H1 (cell line): Measurements from ENCODE around the gene CHCHD1. TPM values are rescaled to one million over a fixed set of nuclear protein-coding genes. Genes with fewer than 3 reads are reported as not detected.
A peak's percentile ranks its signal among the peaks of the same experiment; 100 is the strongest.

Source experiments
- CTCF ChIA-PET: fragments of 300-600 bp; sonication (Branson Sonifier 250); formaldehyde crosslinking; loops from one replicate; lab custom pipeline; 2021; ENCODE audit not compliant: partially characterized antibody; lab: Charles Lee
- POLR2A ChIA-PET: fragments of 300-600 bp; sonication (Branson Sonifier 250); formaldehyde crosslinking; loops from one replicate; lab custom pipeline; 2021; ENCODE audit warnings: inconsistent platforms; ENCODE audit not compliant: partially characterized antibody; lab: Charles Lee
- DNase-seq, 2 experiments: peaks; one replicate each; pipeline versions ENCODE4 v3.0.0 to v3.0.0-alpha.2; 2010 to 2022; ENCODE audit warnings: low spot score in 2 of 2, low read depth in 1 of 2, mixed read lengths in 1 of 2
- FAIRE-seq: peaks from 2 replicates; lab custom pipeline; 2011; peaks lifted over from hg19 to GRCh38; lab: Jason Lieb, UNC
- H2AFZ ChIP-seq: 2 replicates; pipeline ENCODE4 v1.8.1; 2012; ENCODE audit warnings: low read length, inconsistent platforms
- H2AK5ac ChIP-seq: 2 replicates; pipeline ENCODE4 v1.6.1; 2013; ENCODE audit warnings: low read depth, low read length
- H2BK120ac ChIP-seq: replicated peaks from 2 replicates; pipeline ENCODE3; 2013; ENCODE audit warnings: low read depth, low read length, inconsistent platforms
- H2BK12ac ChIP-seq: 2 replicates; pipeline ENCODE4 v1.6.1; 2013; ENCODE audit warnings: low read depth, low read length
- H2BK15ac ChIP-seq: 2 replicates; pipeline ENCODE4 v1.6.1; 2013; ENCODE audit warnings: low read length
- H2BK20ac ChIP-seq: 2 replicates; pipeline ENCODE4 v1.6.1; 2013; ENCODE audit warnings: low read length
- H2BK5ac ChIP-seq: 2 replicates; pipeline ENCODE4 v1.6.1; 2013; ENCODE audit warnings: low read depth, low read length
- H3K14ac ChIP-seq: 2 replicates; pipeline ENCODE4 v1.6.1; 2013; ENCODE audit warnings: inconsistent platforms; ENCODE audit not compliant: insufficient read length
- H3K18ac ChIP-seq: 2 replicates; pipeline ENCODE4 v1.6.1; 2013; ENCODE audit warnings: low read length; ENCODE audit errors: extremely low read depth
- H3K23ac ChIP-seq: 2 replicates; pipeline ENCODE4 v1.6.1; 2013; ENCODE audit warnings: inconsistent platforms; ENCODE audit not compliant: insufficient read length
- H3K23me2 ChIP-seq: 2 replicates; pipeline ENCODE4 v1.6.1; 2013; ENCODE audit warnings: low read depth, low read length
- H3K27ac ChIP-seq: 2 replicates; pipeline ENCODE4 v1.6.1; 2011; ENCODE audit warnings: low read depth, low read length, inconsistent platforms
- H3K27me3 ChIP-seq, 4 experiments: replicated peaks in 1 of 4; 1 replicate in 1 of 4; 2 replicates in 3 of 4; pipeline versions ENCODE4 v1.6.1 to v1.8.1; 2011 to 2013; ENCODE audit warnings: low read length in 3 of 4, mild to moderate bottlenecking in 3 of 4, inconsistent platforms in 2 of 4, mixed read lengths in 2 of 4, moderate library complexity in 1 of 4; ENCODE audit not compliant: control insufficient read depth in 3 of 4, insufficient read depth in 3 of 4; ENCODE audit errors: extremely low read depth in 1 of 4
- H3K36me3 ChIP-seq, 4 experiments: 2 replicates each; pipeline versions ENCODE4 v1.6.1 to v1.8.1; 2011 to 2013; ENCODE audit warnings: mild to moderate bottlenecking in 4 of 4, low read length in 3 of 4, moderate library complexity in 2 of 4, control low read depth in 1 of 4, inconsistent platforms in 1 of 4; ENCODE audit not compliant: insufficient read depth in 4 of 4, control insufficient read depth in 2 of 4
- H3K4ac ChIP-seq: replicated peaks from 2 replicates; pipeline ENCODE3; 2013; ENCODE audit warnings: low read length, low read depth, mixed read lengths, inconsistent platforms; ENCODE audit not compliant: insufficient read length
- H3K4me1 ChIP-seq, 4 experiments: replicated peaks in 1 of 4; 1 replicate in 1 of 4; 2 replicates in 3 of 4; pipeline versions ENCODE4 v1.6.1 to v1.8.1; 2011 to 2013; ENCODE audit warnings: low read length in 3 of 4, inconsistent platforms in 2 of 4, mixed read lengths in 1 of 4; ENCODE audit not compliant: insufficient read depth in 4 of 4, control insufficient read depth in 3 of 4
- H3K4me2 ChIP-seq, 2 experiments: 2 replicates each; pipeline versions ENCODE4 v1.6.1 to v1.8.1; 2011 to 2013; ENCODE audit warnings: low read depth in 2 of 2, low read length in 2 of 2, control low read depth in 1 of 2, inconsistent platforms in 1 of 2, mild to moderate bottlenecking in 1 of 2; ENCODE audit not compliant: insufficient read depth in 1 of 2
- H3K4me3 ChIP-seq, 4 experiments: fragments of 200-600, 300-600 bp in 1 of 4; sonication (generic), shearing (Covaris generic), sonication (Bioruptor Twin) in 1 of 4; 2 replicates each; pipeline versions ENCODE4 v1.5.1 to v1.8.1; 2011 to 2016; ENCODE audit warnings: low read length in 4 of 4, low read depth in 3 of 4, control low read depth in 2 of 4, inconsistent platforms in 2 of 4, mild to moderate bottlenecking in 2 of 4, mixed read lengths in 1 of 4, moderate library complexity in 1 of 4; ENCODE audit not compliant: insufficient read depth in 2 of 4; ENCODE audit errors: extremely low read depth in 1 of 4
- H3K56ac ChIP-seq: replicated peaks from 2 replicates; pipeline ENCODE3; 2013; ENCODE audit warnings: low read depth, mild to moderate bottlenecking, mixed read lengths, low read length, inconsistent platforms; ENCODE audit not compliant: insufficient read length
- H3K79me1 ChIP-seq: 2 replicates; pipeline ENCODE4 v1.6.1; 2013; ENCODE audit warnings: low read depth, low read length, control low read depth
- H3K79me2 ChIP-seq, 2 experiments: 2 replicates each; pipeline versions ENCODE4 v1.6.1 to v1.8.1; 2012 to 2013; ENCODE audit warnings: low read length in 2 of 2, mild to moderate bottlenecking in 2 of 2, inconsistent platforms in 1 of 2; ENCODE audit not compliant: insufficient read depth in 2 of 2, control insufficient read depth in 1 of 2
- H3K9ac ChIP-seq, 4 experiments: replicated peaks in 1 of 4; 1 replicate in 1 of 4; 2 replicates in 3 of 4; pipeline versions ENCODE4 v1.6.1 to v1.8.1; 2011 to 2013; ENCODE audit warnings: low read depth in 3 of 4, low read length in 3 of 4, control low read depth in 2 of 4, mild to moderate bottlenecking in 2 of 4, moderate library complexity in 2 of 4, inconsistent platforms in 1 of 4; ENCODE audit errors: extremely low read depth in 1 of 4
- H3K9me3 ChIP-seq, 2 experiments: 2 replicates each; pipeline versions ENCODE4 v1.6.1 to v1.8.1; 2012 to 2013; ENCODE audit warnings: mild to moderate bottlenecking in 2 of 2, moderate library complexity in 2 of 2, control low read depth in 1 of 2, inconsistent platforms in 1 of 2, low read depth in 1 of 2, low read length in 1 of 2, mixed read lengths in 1 of 2; ENCODE audit not compliant: insufficient read depth in 2 of 2
- H4K20me1 ChIP-seq, 2 experiments: replicated peaks in 1 of 2; 2 replicates each; pipeline versions ENCODE3 to v1.8.1; 2011 to 2013; ENCODE audit warnings: inconsistent platforms in 2 of 2, low read length in 2 of 2, mild to moderate bottlenecking in 1 of 2; ENCODE audit not compliant: insufficient read depth in 2 of 2, control insufficient read depth in 1 of 2
- H4K5ac ChIP-seq: 2 replicates; pipeline ENCODE4 v1.6.1; 2013; ENCODE audit warnings: low read length, low read depth, mixed read lengths, inconsistent platforms; ENCODE audit not compliant: insufficient read length
- H4K8ac ChIP-seq: 2 replicates; pipeline ENCODE4 v1.8.0; 2013; ENCODE audit warnings: mild to moderate bottlenecking, moderate library complexity, low read length, inconsistent platforms; ENCODE audit not compliant: insufficient read depth; ENCODE audit errors: extremely low read depth
- H4K91ac ChIP-seq: replicated peaks from 2 replicates; pipeline ENCODE3; 2013; ENCODE audit warnings: low read length, mixed read lengths, inconsistent platforms; ENCODE audit not compliant: insufficient read length
- ASH2L ChIP-seq: fragments of 200-600, 300-600 bp; sonication (generic); IDR thresholded peaks from one replicate; pipeline ENCODE4 v1.7.1; 2017; ENCODE audit warnings: low read length
- BCL11A ChIP-seq, 2 experiments: IDR thresholded peaks; one replicate each; pipeline ENCODE4 v1.6.1; 2011; ENCODE audit warnings: low read depth in 2 of 2, low read length in 2 of 2, mild to moderate bottlenecking in 2 of 2
- BRCA1 ChIP-seq: IDR thresholded peaks from 2 replicates; pipeline ENCODE4 v1.6.1; 2012; ENCODE audit warnings: low read depth, low read length, improper control_type of control experiment
- CREB1 ChIP-seq: IDR thresholded peaks from 2 replicates; pipeline ENCODE4 v1.6.1; 2012; ENCODE audit warnings: inconsistent platforms
- HDAC2 ChIP-seq, 2 experiments: fragments of 300-600 bp in 1 of 2; sonication (generic) in 1 of 2; IDR thresholded peaks; 2 replicates each; pipeline ENCODE4 v1.6.1; 2011 to 2012; ENCODE audit warnings: low read depth in 2 of 2, low read length in 2 of 2, mild to moderate bottlenecking in 2 of 2, moderate library complexity in 2 of 2, borderline replicate concordance in 1 of 2, inconsistent platforms in 1 of 2
- HDAC6 ChIP-seq: IDR thresholded peaks from one replicate; pipeline ENCODE4 v1.7.1; 2012; ENCODE audit warnings: low read depth, mild to moderate bottlenecking, inconsistent platforms, low read length, moderate library complexity
- KDM5A ChIP-seq: fragments of 200-600 bp; IDR thresholded peaks from 2 replicates; pipeline ENCODE4 v1.7.1; 2012; ENCODE audit warnings: mild to moderate bottlenecking, low read length, inconsistent platforms, mixed read lengths
- NANOG ChIP-seq: IDR thresholded peaks from 2 replicates; pipeline ENCODE4 v1.6.1; 2011; ENCODE audit warnings: low read length, low read depth, mild to moderate bottlenecking, inconsistent platforms; ENCODE audit not compliant: insufficient read depth, poor library complexity, severe bottlenecking
- SIX5 ChIP-seq: IDR thresholded peaks from 2 replicates; pipeline ENCODE4 v1.6.1; 2011; ENCODE audit warnings: mild to moderate bottlenecking, low read depth, low read length
- WGBS, 2 experiments: shearing (Covaris generic) in 1 of 2; methylation state at CpG; one replicate each; pipeline versions ENCODE4 v1.1.6 to v1.1.7; 2013 to 2015; ENCODE audit warnings: low lambda C conversion rate in 2 of 2, mixed read lengths in 2 of 2, inconsistent platforms in 1 of 2, low coverage in 1 of 2, missing lambda C conversion rate in 1 of 2; ENCODE audit not compliant: insufficient replicate concordance in 2 of 2, insufficient coverage in 1 of 2, insufficient read length in 1 of 2; ENCODE audit errors: extremely low coverage in 1 of 2, missing lambda C conversion rate in 1 of 2; 5-methylcytosine and 5-hydroxymethylcytosine counted together
- polyA plus RNA-seq, 7 experiments: library from polyadenylated mRNA; depleted of rRNA in 3 of 7; stranded (reverse) in 5 of 7; unstranded in 2 of 7; fragments of >200 nt in 5 of 7; fragments of 200-250 nt in 2 of 7; gene quantifications; 1 replicate in 5 of 7; 2 replicates in 1 of 7; 4 replicates in 1 of 7; pipeline versions ENCODE4 v1.2.1 to v1.2.3, GENCODE V29; 2011 to 2013; ENCODE audit warnings: missing spikeins in 2 of 7, mixed read lengths in 2 of 7
- total RNA-seq: library from RNA; stranded (reverse); fragmentation: NEBNext Ultra II Directional; extraction: Animal tissue kit (Norgen Biotek cat#: 25700); gene quantifications from 2 replicates; pipeline ENCODE4 v1.2.1, GENCODE V29; 2021
- TF ChIP-seq, protein P1 (sequence below): IDR thresholded peaks from 2 replicates; pipeline ENCODE4 v1.6.1; 2011; ENCODE audit warnings: low read depth, mild to moderate bottlenecking, low read length; ENCODE audit not compliant: insufficient read depth
- TF ChIP-seq, protein P2 (sequence below): IDR thresholded peaks from 2 replicates; pipeline ENCODE4 v1.6.1; 2012; ENCODE audit warnings: inconsistent platforms

Gene CHCHD1
- total and polyA plus RNA-seq, 2 of the 8 experiments (the other 6 are each of a cell fraction or from before 2014, with no cell fraction given) = 44.9 to 58.1 TPM

DNA sequence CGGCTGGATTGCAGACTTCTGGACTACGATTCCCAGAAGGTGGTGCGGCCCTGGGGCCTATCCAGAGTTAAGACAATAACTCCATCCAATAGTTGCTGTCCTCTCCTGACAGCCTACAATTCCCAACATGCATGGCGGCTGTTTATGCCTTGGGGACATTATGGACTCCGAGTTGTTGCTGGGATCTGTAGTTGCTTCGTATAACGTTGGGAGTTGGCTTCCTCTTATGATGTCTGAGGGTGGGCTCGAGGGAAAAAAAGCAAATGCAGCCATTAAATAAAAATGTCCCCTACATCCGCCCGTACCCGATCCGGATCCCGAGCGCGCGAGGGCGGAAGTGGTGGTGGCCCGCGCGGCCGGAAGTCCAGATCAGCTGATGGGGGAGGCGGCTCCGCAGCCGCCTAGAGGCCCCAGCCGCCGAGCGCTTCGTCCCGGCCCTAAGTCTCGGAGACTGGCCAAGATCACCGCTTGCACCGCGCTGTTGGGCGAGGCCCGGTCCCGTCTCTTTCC, 3.4 kb downstream of the CHCHD1 start, which contains the start of gene ZSWIM8:
Gene ZSWIM8 (plus strand): TSS at position 396 of the 510 bp plus-strand sequence. CDS start 273 bp downstream, outside the sequence.
- peak within 1 kb of the TSS; percentile 71 to 96 (median 90) for H3K4me3 ChIP-seq
- no peak within 1 kb of the TSS for H3K23ac ChIP-seq
- H4K20me1 ChIP-seq = peaks cover 3 to 14% of the 10 kb centered on the region in 2 experiments
- peak within 1 kb of the TSS; percentile 31; the same call in 1 of the 2 replicates for H4K8ac ChIP-seq
- ChIA-PET POLR2A (interaction anchor here (0.9 to 6.3 kb wide), 6 partner anchors 8 to 42 kb away, joined by 3 to 79 read pairs (median 7); partner anchors contain the start of gene SEC24C), CTCF (interaction anchor here (1.6 to 2.2 kb wide), 4 partner anchors 13 to 24 kb away, joined by 4 to 13 read pairs (median 6); a partner anchor contains a TSS)
- H3K79me2 ChIP-seq = peaks cover 6 to 40% of the 10 kb centered on the region in 2 experiments; a peak in 3 of 4 replicates
- H3K56ac ChIP-seq = no peak within 1 kb of the TSS
- peak within 1 kb of the TSS; percentile 41 for H4K5ac ChIP-seq
- peak within 1 kb of the TSS in 3 of 4 experiments; percentile 22 to 77 (median 29); a peak in 5 of 7 replicates for H3K9ac ChIP-seq
- peak; percentile 51 to 82 for DNase-seq
- no peak within 1 kb of the TSS for H2BK5ac ChIP-seq
- peak within 1 kb of the TSS; percentile 85; the same call in 1 of the 2 replicates for H2AFZ ChIP-seq
- H2BK20ac ChIP-seq = no peak within 1 kb of the TSS
- FAIRE-seq = peak; percentile 100
- peak within 1 kb of the TSS; percentile 84 to 91 for H3K4me2 ChIP-seq
- H3K23me2 ChIP-seq = peaks cover 9% of the 10 kb centered on the region
- H3K36me3 ChIP-seq = peaks cover 0 to 6% (median 4%) of the 10 kb centered on the region in 4 experiments; a peak in 5 of 8 replicates
- no peak within 1 kb of the TSS for H2BK15ac ChIP-seq
- 0 out of 2 replicates have a peak within 1 kb of the TSS, but pooled peaks have one; percentile 26 for H3K18ac ChIP-seq
- no peaks in the 10 kb centered on the region for H3K27me3 ChIP-seq
- H4K91ac ChIP-seq = no peak within 1 kb of the TSS
- WGBS, 2 experiments = 1% methylated on average over 24 of the region's 36 CpGs; no CpG with 5 or more reads in 1 of the 2 experiments
- H3K4me1 ChIP-seq = peaks cover 2 to 4% (median 3%) of the 10 kb centered on the region in 4 experiments; a peak in 5 of 7 replicates
- H2BK12ac ChIP-seq = no peak within 1 kb of the TSS
- no peak within 1 kb of the TSS for H3K4ac ChIP-seq
- no peak within 1 kb of the TSS for H2AK5ac ChIP-seq
- no peak within 1 kb of the TSS for H3K14ac ChIP-seq
- H3K27ac ChIP-seq = no peak within 1 kb of the TSS
- no peaks in the 10 kb centered on the region for H3K9me3 ChIP-seq
- peaks cover 2% of the 10 kb centered on the region; the same call in 1 of the 2 replicates for H3K79me1 ChIP-seq
- H2BK120ac ChIP-seq = no peak within 1 kb of the TSS
- no peak for TF ChIP-seq HDAC6
- TF ChIP-seq BRCA1 = no peak
- TF ChIP-seq BCL11A (IDR thresholded peaks at IDR 0.05; ENCODE audit: low read depth in 2 of 2, low read length in 2 of 2) = no peak
- TF ChIP-seq, protein P1, sequence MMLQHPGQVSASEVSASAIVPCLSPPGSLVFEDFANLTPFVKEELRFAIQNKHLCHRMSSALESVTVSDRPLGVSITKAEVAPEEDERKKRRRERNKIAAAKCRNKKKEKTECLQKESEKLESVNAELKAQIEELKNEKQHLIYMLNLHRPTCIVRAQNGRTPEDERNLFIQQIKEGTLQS = no peak
- no peak for TF ChIP-seq CREB1
- peak; percentile 86 for TF ChIP-seq KDM5A
- TF ChIP-seq ASH2L = peak; percentile 69
- TF ChIP-seq NANOG = no peak
- TF ChIP-seq, protein P2, sequence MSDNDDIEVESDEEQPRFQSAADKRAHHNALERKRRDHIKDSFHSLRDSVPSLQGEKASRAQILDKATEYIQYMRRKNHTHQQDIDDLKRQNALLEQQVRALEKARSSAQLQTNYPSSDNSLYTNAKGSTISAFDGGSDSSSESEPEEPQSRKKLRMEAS = no peak
- peak; percentile 83 for TF ChIP-seq SIX5
- TF ChIP-seq HDAC2 (IDR thresholded peaks at IDR 0.05; ENCODE audit: borderline replicate concordance in 1 of 2, low read depth in 2 of 2, low read length in 2 of 2) = peak; percentile 85 to 93
